HepG2 (cell line): Measurements from ENCODE around the gene PRKN. TPM values are rescaled to one million over a fixed set of nuclear protein-coding genes. Genes with fewer than 3 reads are reported as not detected.

Experiments used
- ATAC-seq: fragments of 200-7000 bp; cut with Tn5 transposase; 3 replicates; pipeline ENCODE4 v1.9.1; 2020; ENCODE audit warnings: mild to moderate bottlenecking, moderate library complexity
- BruUV-seq: library from RNA; stranded (reverse); fragments of 400-500 nt; replicated peaks from 2 replicates; lab custom pipeline; 2021; lab: Mats Ljungman, UMichigan
- CTCF ChIA-PET: fragments of 300-600 bp; formaldehyde crosslinking; extraction: SDS; loops from one replicate; lab custom pipeline; 2021; ENCODE audit warnings: low total read pairs, inconsistent platforms, low intra/inter-chr PET ratio; lab: Yijun Ruan, JAX
- POLR2A ChIA-PET: fragments of 350-600 bp; sonication (Branson Sonifier 250); formaldehyde crosslinking; loops from one replicate; lab custom pipeline; 2020; ENCODE audit warnings: antibody characterized with exemption, inconsistent platforms; lab: Yijun Ruan, JAX
- DNase-seq: peaks from one replicate; pipeline ENCODE4 v3.0.0-alpha.2; 2015; ENCODE audit warnings: low spot score
- FAIRE-seq: peaks from 3 replicates; lab custom pipeline; 2011; peaks lifted over from hg19 to GRCh38; lab: Jason Lieb, UNC
- H2AFZ ChIP-seq: one replicate; pipeline ENCODE4 v1.6.1; 2011; ENCODE audit warnings: low read length, inconsistent platforms
- H3K27ac ChIP-seq: fragments of 300-600 bp; 3 replicates; pipeline ENCODE4 v1.8.0; 2011; ENCODE audit warnings: mixed run types, mild to moderate bottlenecking, mixed read lengths, low read length, inconsistent platforms; ENCODE audit not compliant: insufficient read depth; ENCODE audit errors: extremely low read length
- H3K27me3 ChIP-seq, 2 experiments: fragments of 200-600 bp in 1 of 2; 2 replicates in 1 of 2; 3 replicates in 1 of 2; pipeline versions ENCODE4 v1.6.0 to v1.8.0; 2011; ENCODE audit warnings: low read length in 2 of 2, mild to moderate bottlenecking in 2 of 2, moderate library complexity in 2 of 2, inconsistent platforms in 1 of 2; ENCODE audit not compliant: insufficient read depth in 2 of 2, control insufficient read depth in 1 of 2
- H3K36me3 ChIP-seq, 2 experiments: fragments of 200-600 bp in 1 of 2; replicated peaks in 1 of 2; 2 replicates in 1 of 2; 3 replicates in 1 of 2; pipeline versions ENCODE4 v1.5.1 to v1.8.0; 2011; ENCODE audit warnings: low read length in 2 of 2, inconsistent platforms in 1 of 2; ENCODE audit not compliant: insufficient read depth in 2 of 2, control insufficient read depth in 1 of 2
- H3K4me1 ChIP-seq: 2 replicates; pipeline ENCODE4 v1.5.1; 2012; ENCODE audit warnings: low read length, inconsistent platforms; ENCODE audit not compliant: insufficient read depth
- H3K4me2 ChIP-seq: 2 replicates; pipeline ENCODE4 v1.6.0; 2011; ENCODE audit warnings: low read depth, low read length, inconsistent platforms
- H3K4me3 ChIP-seq, 3 experiments: fragments of 200-600 bp in 1 of 3; sonication (generic), shearing (Covaris generic) in 1 of 3; replicated peaks in 1 of 3; 2 replicates each; pipeline ENCODE4 v1.5.1; 2011 to 2016; ENCODE audit warnings: low read length in 3 of 3, inconsistent platforms in 2 of 3, low read depth in 2 of 3, mild to moderate bottlenecking in 2 of 3, control low read depth in 1 of 3, mixed read lengths in 1 of 3; ENCODE audit not compliant: insufficient read depth in 1 of 3
- H3K79me2 ChIP-seq: one replicate; pipeline ENCODE4 v1.6.1; 2011; ENCODE audit warnings: low read length, inconsistent platforms; ENCODE audit not compliant: insufficient read depth
- H3K9ac ChIP-seq: 2 replicates; pipeline ENCODE4 v1.6.0; 2011; ENCODE audit warnings: mild to moderate bottlenecking, low read depth, low read length, inconsistent platforms; ENCODE audit not compliant: insufficient read depth
- H3K9me3 ChIP-seq: 2 replicates; pipeline ENCODE4 v1.5.1; 2012; ENCODE audit warnings: mild to moderate bottlenecking, low read length
- H4K20me1 ChIP-seq: 2 replicates; pipeline ENCODE4 v1.6.0; 2011; ENCODE audit warnings: inconsistent platforms, mild to moderate bottlenecking, low read length, moderate library complexity; ENCODE audit not compliant: insufficient read depth
- ARNT ChIP-seq: fragments of 450-650 bp; IDR thresholded peaks from 2 replicates; pipeline ENCODE4 v1.6.1; 2017
- CERS6 ChIP-seq: sonication (generic); formaldehyde crosslinking; IDR thresholded peaks from 2 replicates; pipeline ENCODE4 v1.5.0; 2020; ENCODE audit warnings: missing genetic modification reagents
- CREB3 ChIP-seq: sonication (generic); formaldehyde crosslinking; IDR thresholded peaks from 2 replicates; pipeline ENCODE4 v1.5.0; 2020; ENCODE audit warnings: missing genetic modification reagents
- DMTF1 ChIP-seq: sonication (generic); formaldehyde crosslinking; IDR thresholded peaks from 2 replicates; pipeline ENCODE4 v1.4.0; 2020; ENCODE audit warnings: mild to moderate bottlenecking, missing genetic modification reagents
- FOXK2 ChIP-seq: fragments of 450-650 bp; IDR thresholded peaks from 2 replicates; pipeline ENCODE4 v1.6.1; 2016
- HCFC1 ChIP-seq: fragments of 150-350 bp; IDR thresholded peaks from 2 replicates; pipeline ENCODE4 v1.6.1; 2014; ENCODE audit warnings: low read depth, low read length
- NRL ChIP-seq: sonication (generic); formaldehyde crosslinking; IDR thresholded peaks from 2 replicates; pipeline ENCODE4 v1.5.0; 2020; ENCODE audit warnings: missing genetic modification reagents, mild to moderate bottlenecking, moderate library complexity, borderline replicate concordance
- REL ChIP-seq: sonication (generic); formaldehyde crosslinking; conservative IDR thresholded peaks from 2 replicates; pipeline ENCODE4 v1.8.0; 2022; ENCODE audit warnings: mild to moderate bottlenecking, missing genetic modification reagents, moderate library complexity
- SP140L ChIP-seq: sonication (generic); formaldehyde crosslinking; IDR thresholded peaks from 2 replicates; pipeline ENCODE4 v1.4.0; 2020; ENCODE audit warnings: missing genetic modification reagents, borderline replicate concordance
- ZHX1 ChIP-seq: sonication (generic); formaldehyde crosslinking; IDR thresholded peaks from 2 replicates; pipeline ENCODE4 v1.8.1; 2022; ENCODE audit warnings: low read depth, mild to moderate bottlenecking, missing genetic modification reagents
- ZMYM3 ChIP-seq: sonication (generic); formaldehyde crosslinking; IDR thresholded peaks from 2 replicates; pipeline ENCODE4 v1.5.1; 2020; ENCODE audit warnings: mild to moderate bottlenecking, missing genetic modification reagents
- ZNF207 ChIP-seq: fragments of 450-650 bp; IDR thresholded peaks from 2 replicates; pipeline ENCODE4 v1.6.1; 2016; ENCODE audit warnings: antibody characterized with exemption, borderline replicate concordance
- ZNF263 ChIP-seq: sonication (generic); formaldehyde crosslinking; IDR thresholded peaks from 2 replicates; pipeline ENCODE4 v1.4.0; 2020; ENCODE audit warnings: missing genetic modification reagents
- ZNF333 ChIP-seq: sonication (generic); formaldehyde crosslinking; IDR thresholded peaks from 2 replicates; pipeline ENCODE4 v1.4.0; 2020; ENCODE audit warnings: mild to moderate bottlenecking, missing genetic modification reagents, borderline replicate concordance
- ZNF44 ChIP-seq: sonication (generic); formaldehyde crosslinking; IDR thresholded peaks from 2 replicates; pipeline ENCODE4 v1.5.1; 2020; ENCODE audit warnings: mild to moderate bottlenecking, missing genetic modification reagents
- ZNF501 ChIP-seq: sonication (generic); formaldehyde crosslinking; IDR thresholded peaks from 2 replicates; pipeline ENCODE4 v1.5.1; 2020; ENCODE audit warnings: mild to moderate bottlenecking, moderate library complexity, missing genetic modification reagents
- ZNF567 ChIP-seq: sonication (generic); formaldehyde crosslinking; IDR thresholded peaks from 2 replicates; pipeline ENCODE4 v1.8.1; 2023; ENCODE audit warnings: mild to moderate bottlenecking, missing genetic modification reagents, borderline replicate concordance
- ZNF577 ChIP-seq: sonication (generic); formaldehyde crosslinking; IDR thresholded peaks from 2 replicates; pipeline ENCODE4 v1.4.0; 2020; ENCODE audit warnings: mild to moderate bottlenecking, low read depth, missing genetic modification reagents, borderline replicate concordance
- ZNF605 ChIP-seq: sonication (generic); formaldehyde crosslinking; IDR thresholded peaks from 2 replicates; pipeline ENCODE4 v1.8.0; 2022; ENCODE audit warnings: mild to moderate bottlenecking, missing genetic modification reagents
- ZSCAN22 ChIP-seq: sonication (generic); formaldehyde crosslinking; IDR thresholded peaks from 2 replicates; pipeline ENCODE4 v1.4.0; 2020; ENCODE audit warnings: mild to moderate bottlenecking, missing genetic modification reagents
- WGBS: methylation state at CpG from one replicate; pipeline ENCODE4 v1.1.6; 2017; ENCODE audit warnings: low lambda C conversion rate; 5-methylcytosine and 5-hydroxymethylcytosine counted together
- in situ Hi-C: cut with HindIII; loops from 2 replicates; pipeline ENCODE4 v1.10.0; 2017; ENCODE audit warnings: low pct_unique_long_range_greater_than_20kb; ENCODE audit not compliant: extremely low pct_ligation_motif_present
- intact Hi-C: fragments of 100-400 bp; cut with micrococcal nuclease; formaldehyde crosslinking; loops from one replicate; pipeline ENCODE4 v1.10.0; 2022; ENCODE audit not compliant: unreplicated experiment
- polyA plus RNA-seq, 8 experiments: library from polyadenylated mRNA; depleted of rRNA in 3 of 8; stranded (reverse) in 7 of 8; unstranded in 1 of 8; fragments of >200 nt; fragmentation: Illumina TruSeq in 4 of 8; extraction: Trizol in 4 of 8; gene quantifications; 2 replicates each; pipeline versions ENCODE4 v1.2.1 to v1.2.3, GENCODE V29; 2011 to 2016; ENCODE audit warnings: low read depth in 4 of 8, missing spikeins in 1 of 8, mixed read lengths in 1 of 8; ENCODE audit not compliant: insufficient read depth in 1 of 8
- total RNA-seq, 5 experiments: library from RNA; depleted of rRNA; stranded (reverse); fragments of >200 nt; fragmentation: Illumina TruSeq; extraction: Trizol; gene quantifications; 2 replicates each; pipeline ENCODE4 v1.2.3, GENCODE V29; 2016; ENCODE audit warnings: low read depth in 1 of 5

The PRKN gene
- total and polyA plus RNA-seq, 2 of the 13 experiments (the other 11 are each of a cell fraction or from before 2014, with no cell fraction given): 0.31 to 0.44 TPM

GRCh38 chr6:162576016-162576415 lies 151.6 kb downstream of the PRKN start (continued):
- TF ChIP-seq SP140L (CRISPR knock-in tag) (no peak), HCFC1 (no peak), NRL (CRISPR knock-in tag) (no peak), DMTF1 (CRISPR knock-in tag) (no peak), CERS6 (CRISPR knock-in tag) (no peak), ZHX1 (no peak), FOXK2 (no peak)

- Histone ChIP-seq H3K79me2 (no peaks in the 10 kb centered on the region), H3K9ac (no peak overlapping the region), H3K36me3 (no peaks in the 10 kb centered on the region), H4K20me1 (no peaks in the 10 kb centered on the region), H3K4me1 (no peaks in the 10 kb centered on the region), H3K4me3 (no peak overlapping the region), H3K4me2 (no peak overlapping the region), H3K9me3 (peaks cover 23% of the 10 kb centered on the region), H3K27me3 (no peaks in the 10 kb centered on the region), H2AFZ (no peak overlapping the region), H3K27ac (no peak overlapping the region)
- FAIRE-seq (no peak), DNase-seq (no peak), ATAC-seq (no peak)
- in situ Hi-C loops: no loop called here
- no TSS peak for BruUV-seq
- WGBS: 0% methylated on average over 3 of the region's 3 CpGs
- ChIA-PET CTCF (no interaction called here), POLR2A (no interaction called here)
- intact Hi-C loops: no loop called here
- TF ChIP-seq ZNF207: no peak
- TF ChIP-seq ZNF605 (CRISPR knock-in tag): no peak
- TF ChIP-seq CREB3 (CRISPR knock-in tag): no peak
- TF ChIP-seq ZNF44 (CRISPR knock-in tag): no peak
- no peak for TF ChIP-seq ZNF333 (CRISPR knock-in tag)
- no peak for TF ChIP-seq ZNF501 (CRISPR knock-in tag)
- no peak for TF ChIP-seq ZSCAN22 (CRISPR knock-in tag)
- TF ChIP-seq ZNF577: no peak
- TF ChIP-seq ZMYM3: no peak
- TF ChIP-seq ZNF567 (CRISPR knock-in tag): no peak
- no peak for TF ChIP-seq ARNT
- no peak for TF ChIP-seq ZNF263 (CRISPR knock-in tag)
- TF ChIP-seq REL (CRISPR knock-in tag): no peak
Measured at GRCh38 chr6:162572240-162572639, 155.3 kb downstream of the PRKN start.
